Karpas-422 (cell line): ENCODE measurements around the gene SAP25. TPM values are rescaled to one million over a fixed set of nuclear protein-coding genes. Genes with fewer than 3 reads are reported as not detected.
A peak's percentile ranks its signal among the peaks of the same experiment; 100 is the strongest.

Experiments used
- DNase-seq: peaks from one replicate; pipeline ENCODE4 v3.0.0-alpha.2; 2015
- H2AFZ ChIP-seq: fragments of 200-600 bp; sonication (generic); 2 replicates; pipeline ENCODE4 v1.6.1; 2014; ENCODE audit warnings: antibody characterized with exemption, low read length, mixed read lengths
- H3K27ac ChIP-seq: fragments of 200-600 bp; sonication (generic); 2 replicates; pipeline ENCODE4 v1.5.1; 2014; ENCODE audit warnings: mild to moderate bottlenecking, low read length, moderate library complexity
- H3K27me3 ChIP-seq: fragments of 200-600 bp; sonication (generic); 2 replicates; pipeline ENCODE4 v1.6.1; 2014; ENCODE audit warnings: low read length, mixed read lengths
- H3K36me3 ChIP-seq: fragments of 200-600 bp; sonication (generic); 2 replicates; pipeline ENCODE4 v1.6.1; 2014; ENCODE audit warnings: low read length, mixed read lengths; ENCODE audit not compliant: insufficient read depth
- H3K4me1 ChIP-seq: fragments of 200-600 bp; sonication (generic); 2 replicates; pipeline ENCODE4 v1.6.1; 2014; ENCODE audit warnings: mild to moderate bottlenecking, low read length, mixed read lengths
- H3K4me2 ChIP-seq: fragments of 200-600 bp; sonication (generic); 2 replicates; pipeline ENCODE4 v1.6.1; 2014; ENCODE audit warnings: low read length, low read depth, mild to moderate bottlenecking; ENCODE audit not compliant: poor library complexity, severe bottlenecking
- H3K4me3 ChIP-seq: fragments of 200-600 bp; sonication (generic); 2 replicates; pipeline ENCODE4 v1.5.1; 2014; ENCODE audit warnings: mild to moderate bottlenecking, antibody characterized with exemption, low read length, mixed read lengths
- H3K79me2 ChIP-seq: fragments of 200-600 bp; sonication (generic); 2 replicates; pipeline ENCODE4 v1.6.1; 2014; ENCODE audit warnings: mild to moderate bottlenecking, low read length, mixed read lengths
- H3K9ac ChIP-seq: fragments of 200-600 bp; sonication (generic); 2 replicates; pipeline ENCODE4 v1.6.0; 2014; ENCODE audit warnings: low read length
- H3K9me2 ChIP-seq: fragments of 200-600 bp; sonication (generic), shearing (Covaris generic); replicated peaks from 2 replicates; pipeline ENCODE4 v1.6.0; 2014; ENCODE audit warnings: mild to moderate bottlenecking, low read length, moderate library complexity; ENCODE audit not compliant: insufficient read depth
- H3K9me3 ChIP-seq: fragments of 300-700, 200-600 bp; sonication (generic); 2 replicates; pipeline ENCODE4 v1.6.1; 2014; ENCODE audit warnings: low read length, mixed read lengths
- H4K20me1 ChIP-seq: fragments of 200-600 bp; sonication (generic); 2 replicates; pipeline ENCODE4 v1.6.1; 2014; ENCODE audit warnings: mild to moderate bottlenecking, antibody characterized with exemption, low read length, low read depth; ENCODE audit not compliant: insufficient read depth
- total RNA-seq: library from RNA; depleted of rRNA; stranded (reverse); fragments of >200 nt; shearing (Covaris generic); gene quantifications from 2 replicates; pipeline ENCODE4 v1.2.3, GENCODE V29; 2014; ENCODE audit warnings: low replicate concordance

The SAP25 gene
- total RNA-seq, 1 experiment from 2014 or later, result 2.5 TPM

DNA sequence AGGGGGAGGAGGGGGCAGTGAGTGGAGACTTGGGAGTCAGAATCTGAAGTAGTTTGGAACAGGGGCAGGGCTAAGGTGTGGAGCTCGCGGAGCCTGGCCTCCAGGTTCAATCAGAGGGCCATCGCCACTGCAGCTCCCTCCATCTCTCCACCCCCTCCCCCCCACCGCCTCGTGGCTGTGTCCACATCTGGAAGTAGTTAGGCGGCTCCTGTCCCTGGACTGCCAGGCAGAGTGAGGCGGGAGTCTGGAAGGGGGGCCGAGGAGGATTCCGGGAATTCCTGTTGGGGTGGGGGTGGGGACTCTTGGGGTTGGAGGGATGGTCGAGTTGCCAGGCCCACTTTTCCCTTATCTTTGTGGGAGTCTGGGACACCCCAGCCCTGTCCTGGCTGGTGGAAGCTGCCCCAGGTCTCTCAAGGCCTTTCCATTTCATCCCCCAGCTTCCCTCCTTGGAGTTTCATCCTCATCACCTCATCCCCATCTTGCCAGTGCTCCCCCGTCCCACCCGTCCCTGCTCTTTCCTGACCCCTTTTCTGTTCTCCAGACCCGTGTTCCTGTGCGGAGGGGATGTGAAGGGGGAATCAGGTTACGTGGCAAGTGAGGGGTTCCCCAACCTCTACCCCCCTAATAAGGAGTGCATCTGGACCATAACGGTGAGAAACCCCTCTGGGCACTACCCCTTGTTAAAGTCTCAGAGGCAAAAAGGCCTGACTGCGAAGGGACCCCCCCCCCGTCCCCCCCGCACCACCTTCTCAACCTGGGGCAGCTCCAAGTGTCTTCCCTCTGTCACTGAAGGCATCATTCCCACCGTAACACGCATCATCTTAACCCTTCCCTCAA lies 29.4 kb upstream of the SAP25 start:
- Histone ChIP-seq H3K9ac (peak overlapping the region; percentile 20), H3K36me3 (no peaks in the 10 kb centered on the region), H3K27me3 (no peaks in the 10 kb centered on the region), H3K27ac (no peak overlapping the region), H3K4me3 (peak overlapping the region; percentile 62; the same call in 1 of the 2 replicates), H2AFZ (no peak overlapping the region), H3K9me3 (no peaks in the 10 kb centered on the region), H3K79me2 (no peaks in the 10 kb centered on the region), H3K4me1 (peaks cover 30% of the 10 kb centered on the region), H3K9me2 (no peaks in the 10 kb centered on the region), H3K4me2 (peak overlapping the region; percentile 58), H4K20me1 (no peaks in the 10 kb centered on the region)
- DNase-seq, result no peak

- H2AFZ ChIP-seq, result no peak overlapping the region
- H3K27ac ChIP-seq, result no peak overlapping the region
- no peak for DNase-seq
- H3K27me3 ChIP-seq, result no peaks in the 10 kb centered on the region
- H3K79me2 ChIP-seq, result no peaks in the 10 kb centered on the region
- H3K9me3 ChIP-seq, result no peaks in the 10 kb centered on the region
- H3K36me3 ChIP-seq, result no peaks in the 10 kb centered on the region
- no peak overlapping the region for H3K4me2 ChIP-seq
- peaks cover 30% of the 10 kb centered on the region for H3K4me1 ChIP-seq
- no peak overlapping the region for H3K4me3 ChIP-seq
- H3K9ac ChIP-seq, result no peak overlapping the region
- no peaks in the 10 kb centered on the region for H3K9me2 ChIP-seq
- H4K20me1 ChIP-seq, result no peaks in the 10 kb centered on the region
Observed at GRCh38 chr7:100600730-100601038, 27.0 kb upstream of the SAP25 start.

GRCh38 chr7:100599911-100600729 lies 26.4 kb upstream of the SAP25 start:
- no peak overlapping the region for H2AFZ ChIP-seq
- H3K4me1 ChIP-seq, result peaks cover 28% of the 10 kb centered on the region
- H3K4me2 ChIP-seq, result no peak overlapping the region
- H3K4me3 ChIP-seq, result no peak overlapping the region
- H3K27me3 ChIP-seq, result no peaks in the 10 kb centered on the region
- H3K9me3 ChIP-seq, result no peaks in the 10 kb centered on the region
- no peak overlapping the region for H3K9ac ChIP-seq
- no peaks in the 10 kb centered on the region for H4K20me1 ChIP-seq
- H3K36me3 ChIP-seq, result no peaks in the 10 kb centered on the region
- no peaks in the 10 kb centered on the region for H3K79me2 ChIP-seq
- DNase-seq, result peak; percentile 78
- no peak overlapping the region for H3K27ac ChIP-seq
- no peaks in the 10 kb centered on the region for H3K9me2 ChIP-seq

DNA sequence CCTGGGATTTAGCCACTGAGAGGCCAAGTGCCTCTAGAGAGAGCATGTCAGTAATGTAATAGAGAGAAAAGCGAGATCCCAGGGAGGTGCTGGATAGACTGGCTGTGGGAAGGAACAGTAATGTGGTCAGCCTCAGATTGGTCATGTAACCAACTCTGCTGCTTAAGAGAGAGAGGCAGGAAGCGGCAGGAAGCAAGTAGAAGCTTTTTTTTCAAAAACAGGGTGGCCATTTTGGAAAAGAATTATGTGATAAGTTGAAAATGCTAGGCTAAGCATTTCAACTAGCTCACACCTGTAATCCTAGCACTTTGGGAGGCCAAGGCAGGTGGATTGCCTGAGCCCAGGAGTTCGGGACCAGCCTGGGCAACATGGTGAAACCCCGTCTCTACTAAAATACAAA lies 24.7 kb upstream of the SAP25 start:
- H3K9ac ChIP-seq, result no peak overlapping the region
- no peaks in the 10 kb centered on the region for H3K9me3 ChIP-seq
- H3K4me3 ChIP-seq, result no peak overlapping the region

GRCh38 chr7:100595188-100595587 lies 21.5 kb upstream of the SAP25 start:
- no peak for DNase-seq
- Histone ChIP-seq H3K27me3 (no peaks in the 10 kb centered on the region), H3K9me3 (no peaks in the 10 kb centered on the region), H3K9me2 (no peaks in the 10 kb centered on the region), H3K27ac (no peak overlapping the region), H3K4me1 (peaks cover 2% of the 10 kb centered on the region), H3K36me3 (no peaks in the 10 kb centered on the region), H3K79me2 (no peaks in the 10 kb centered on the region), H3K9ac (no peak overlapping the region), H3K4me2 (no peak overlapping the region), H4K20me1 (no peaks in the 10 kb centered on the region), H3K4me3 (no peak overlapping the region), H2AFZ (no peak overlapping the region)

More for the DNA sequence above, 24.7 kb upstream of the SAP25 start:
- Histone ChIP-seq H3K79me2 (no peaks in the 10 kb centered on the region), H3K9me2 (no peaks in the 10 kb centered on the region), H3K4me1 (peaks cover 13% of the 10 kb centered on the region), H3K36me3 (no peaks in the 10 kb centered on the region), H2AFZ (no peak overlapping the region), H3K27ac (no peak overlapping the region), H3K27me3 (no peaks in the 10 kb centered on the region), H3K4me2 (no peak overlapping the region), H4K20me1 (no peaks in the 10 kb centered on the region)
- DNase-seq, result no peak

DNA sequence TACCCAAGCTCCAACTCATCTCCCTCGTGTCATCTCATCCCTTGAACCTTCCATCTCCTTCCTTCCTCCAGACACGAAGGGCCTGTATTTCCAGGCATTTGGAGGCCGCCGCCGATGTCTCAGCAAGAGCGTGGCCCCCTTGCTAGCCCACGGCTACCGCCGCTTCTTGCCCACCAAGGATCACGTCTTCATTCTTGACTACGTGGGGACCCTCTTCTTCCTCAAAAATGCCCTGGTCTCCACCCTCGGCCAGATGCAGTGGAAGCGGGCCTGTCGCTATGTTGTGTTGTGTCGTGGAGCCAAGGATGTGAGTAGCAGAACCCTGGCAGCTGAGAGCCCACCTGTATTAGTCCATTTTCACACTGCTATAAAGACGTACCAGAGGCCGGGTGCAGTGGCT lies 17.9 kb upstream of the SAP25 start:
- Histone ChIP-seq H3K9ac (no peak overlapping the region), H2AFZ (no peak overlapping the region), H3K27me3 (no peaks in the 10 kb centered on the region), H3K4me2 (no peak overlapping the region), H3K4me1 (peaks cover 5% of the 10 kb centered on the region; the same call in 1 of the 2 replicates), H3K36me3 (no peaks in the 10 kb centered on the region), H3K9me3 (no peaks in the 10 kb centered on the region), H3K9me2 (no peaks in the 10 kb centered on the region), H3K27ac (no peak overlapping the region), H4K20me1 (no peaks in the 10 kb centered on the region), H3K79me2 (no peaks in the 10 kb centered on the region), H3K4me3 (no peak overlapping the region)
- no peak for DNase-seq

DNA sequence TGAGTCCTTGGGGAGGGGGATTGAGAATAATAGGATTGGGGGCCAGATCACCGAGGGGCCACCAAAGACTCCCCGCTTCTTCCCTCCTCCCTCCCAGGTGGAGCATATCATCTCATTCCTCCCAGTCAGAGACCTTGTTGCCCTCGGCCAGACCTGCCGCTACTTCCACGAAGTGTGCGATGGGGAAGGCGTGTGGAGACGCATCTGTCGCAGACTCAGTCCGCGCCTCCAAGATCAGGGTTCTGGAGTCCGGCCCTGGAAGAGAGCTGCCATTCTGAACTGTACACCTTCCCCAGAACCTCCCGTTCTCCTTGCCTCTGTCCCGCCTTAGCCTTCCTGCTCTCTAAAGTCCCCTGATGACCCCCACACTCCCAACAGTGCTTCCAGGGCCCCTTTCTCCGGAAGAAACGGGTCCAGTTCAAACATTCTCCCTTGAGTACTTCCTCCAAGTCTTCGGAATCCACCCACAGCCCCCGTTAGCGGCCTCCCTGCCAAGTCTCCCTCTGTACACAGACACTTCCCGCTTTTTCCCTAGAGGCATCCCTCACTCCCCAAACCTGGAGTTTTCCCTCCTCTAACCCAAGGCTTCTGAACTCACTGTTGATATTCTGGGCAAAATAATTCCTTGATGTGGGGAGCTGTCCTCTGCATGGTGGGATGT lies 16.5 kb upstream of the SAP25 start:
- H2AFZ ChIP-seq, result no peak overlapping the region

More for the DNA sequence above, 16.5 kb upstream of the SAP25 start:
- no peaks in the 10 kb centered on the region for H3K36me3 ChIP-seq
- no peaks in the 10 kb centered on the region; the same call in 1 of the 2 replicates for H4K20me1 ChIP-seq
- no peaks in the 10 kb centered on the region for H3K9me2 ChIP-seq
- H3K9ac ChIP-seq, result no peak overlapping the region
- H3K4me1 ChIP-seq, result peaks cover 9% of the 10 kb centered on the region; the same call in 1 of the 2 replicates
- no peak overlapping the region for H3K4me3 ChIP-seq
- H3K27ac ChIP-seq, result no peak overlapping the region
- DNase-seq, result no peak
- H3K9me3 ChIP-seq, result no peaks in the 10 kb centered on the region
- no peaks in the 10 kb centered on the region for H3K27me3 ChIP-seq
- H3K79me2 ChIP-seq, result peaks cover 4% of the 10 kb centered on the region
- H3K4me2 ChIP-seq, result no peak overlapping the region
